HG03159 (cell line): ENCODE measurements around the gene RAB14.
A peak's percentile ranks its signal among the peaks of the same experiment; 100 is the strongest.

Source experiments
- ATAC-seq: cut with Tn5 transposase; IDR thresholded peaks from one replicate; pipeline ENCODE4 v1.9.1; 2021; ENCODE audit warnings: mild to moderate bottlenecking, moderate library complexity; ENCODE audit not compliant: unreplicated experiment

Gene RAB14

GRCh38 chr9:121201738-121202533, at the start of gene RAB14:
Gene RAB14, minus strand, starts transcription at chr9:121201869. Its CDS starts 8,457 bp downstream, at chr9:121193412.
- ATAC-seq, result peak; percentile 84

DNA sequence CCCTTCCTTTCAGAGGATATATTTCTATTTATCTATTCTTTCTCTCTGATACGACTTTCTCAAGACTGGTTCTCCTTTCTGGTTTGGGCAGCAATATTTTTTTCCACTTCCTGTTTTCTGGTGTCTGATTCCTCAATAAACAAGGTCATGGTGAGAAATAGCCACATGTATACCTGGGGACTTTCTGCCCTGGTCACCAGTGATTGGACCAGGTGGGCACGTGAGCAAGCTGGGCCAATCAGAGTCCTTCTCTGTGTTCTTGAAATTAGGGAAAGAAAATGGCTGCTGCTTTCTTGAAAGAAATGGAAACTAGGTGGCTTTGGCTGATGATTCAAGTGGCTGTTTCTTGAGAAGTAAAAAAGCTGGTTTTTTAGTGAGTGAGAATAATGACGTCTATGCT, 47.9 kb upstream of the RAB14 start:
- no peak for ATAC-seq

DNA sequence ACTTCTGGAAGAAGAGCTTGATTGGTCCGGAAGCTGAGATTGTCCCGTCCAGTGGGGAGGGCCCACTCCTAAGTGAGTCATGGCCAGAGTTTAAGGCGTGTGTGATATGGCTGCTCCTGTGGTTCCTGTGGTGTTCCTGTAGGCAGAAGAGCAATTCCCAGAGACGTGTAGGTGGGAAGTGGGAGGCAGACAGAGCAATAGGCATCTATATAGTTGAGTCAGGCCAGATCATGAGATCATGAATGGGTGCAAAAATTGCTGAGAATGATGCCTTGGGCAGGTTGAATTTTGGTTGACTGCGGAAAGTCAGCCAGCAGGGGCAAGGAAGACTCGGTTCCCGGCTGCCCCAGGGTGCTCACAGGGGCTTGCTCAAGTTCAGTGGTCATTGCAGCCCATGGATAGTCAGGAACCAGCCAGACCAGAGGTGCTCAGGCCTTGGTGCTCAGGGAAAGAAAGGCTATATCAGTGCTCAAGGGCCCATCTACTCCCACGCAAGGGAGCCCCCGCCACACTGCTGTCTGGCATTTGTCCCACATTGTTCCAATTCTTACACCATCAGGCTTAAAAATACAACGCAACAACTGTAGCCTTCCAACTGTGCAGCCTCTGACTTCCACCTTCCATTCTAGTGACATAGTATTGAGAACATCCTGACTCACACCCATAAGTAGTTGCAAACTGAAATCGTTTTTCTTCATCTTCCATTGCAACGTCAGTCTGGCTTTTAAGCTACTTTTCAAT, 45.3 kb upstream of the RAB14 start:
- ATAC-seq, result no peak

- no peak for ATAC-seq
Measured at GRCh38 chr9:121242959-121243346, 41.3 kb upstream of the RAB14 start.

GRCh38 chr9:121242219-121242958, 40.7 kb upstream of the RAB14 start:
- ATAC-seq, result no peak

DNA sequence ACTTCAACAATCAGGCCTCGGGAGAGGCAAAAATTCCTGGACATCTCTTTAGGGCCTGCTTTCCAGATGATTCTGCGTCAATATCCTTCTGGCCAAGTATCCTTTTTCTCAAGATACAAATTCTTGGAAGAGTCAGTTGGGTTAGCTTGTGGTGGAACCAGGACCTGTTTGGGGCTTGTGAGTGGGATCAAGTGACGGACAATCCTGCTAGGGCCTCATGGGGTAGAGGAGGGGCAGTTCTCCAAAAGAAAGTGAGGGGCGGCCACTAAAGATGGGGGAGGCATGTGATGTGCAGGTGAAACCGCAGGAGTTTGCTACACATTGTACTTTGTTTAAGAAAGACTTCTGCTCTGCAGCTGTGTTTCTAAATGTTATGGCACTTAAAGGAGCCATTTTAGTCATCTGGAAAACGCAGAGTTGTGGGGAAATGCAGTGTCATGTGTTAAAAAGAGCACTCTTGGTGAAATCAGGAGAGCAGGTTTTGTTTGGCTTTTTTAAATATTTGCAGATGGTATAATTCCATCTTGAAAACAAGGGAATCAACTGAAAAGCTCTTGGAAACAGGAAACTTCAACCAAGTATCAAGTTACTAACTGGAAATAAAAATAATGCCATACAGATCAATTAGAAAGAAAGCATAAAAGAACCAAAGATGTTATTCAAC, 38.9 kb upstream of the RAB14 start:
- no peak for ATAC-seq

DNA sequence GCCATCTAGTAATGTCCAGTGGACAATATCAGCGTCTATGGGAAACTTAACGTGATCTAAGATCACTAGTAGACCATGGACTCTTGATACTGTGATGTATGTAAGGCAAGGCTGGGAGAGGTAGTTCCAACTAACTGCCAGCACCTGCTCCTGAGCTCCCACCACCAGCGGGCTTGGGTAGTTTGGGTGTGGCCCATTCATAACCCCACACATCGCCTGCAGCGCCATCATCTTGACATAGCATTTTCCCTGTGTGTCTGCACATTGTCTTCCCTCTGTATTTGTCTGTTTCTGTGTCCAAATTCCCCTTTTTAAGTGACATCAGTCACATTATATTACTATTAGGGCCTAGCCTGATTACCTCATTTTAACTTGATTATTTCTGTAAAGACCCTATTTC, 38.2 kb upstream of the RAB14 start:
- no peak for ATAC-seq

DNA sequence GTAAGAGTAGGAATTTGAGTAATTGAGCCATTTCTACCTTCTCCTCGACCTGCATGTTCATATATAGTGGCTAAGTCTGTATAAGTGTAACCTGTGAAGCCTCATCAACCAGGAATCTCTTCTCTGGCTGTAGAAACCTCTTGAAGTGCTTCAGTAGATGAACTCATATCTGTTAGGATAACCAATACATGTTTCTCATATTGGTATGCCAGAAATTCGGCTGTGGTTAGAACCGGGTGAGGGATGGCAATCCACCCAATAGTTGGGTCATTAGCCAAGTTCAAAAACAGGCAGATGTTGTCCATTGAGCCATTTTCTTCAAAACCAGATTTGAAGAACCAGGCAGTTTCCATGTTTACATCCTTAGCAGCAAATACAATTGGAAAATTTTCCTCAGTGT, 37.4 kb upstream of the RAB14 start:
- ATAC-seq, result no peak

GRCh38 chr9:121237916-121238315, 36.2 kb upstream of the RAB14 start:
- ATAC-seq, result no peak

DNA sequence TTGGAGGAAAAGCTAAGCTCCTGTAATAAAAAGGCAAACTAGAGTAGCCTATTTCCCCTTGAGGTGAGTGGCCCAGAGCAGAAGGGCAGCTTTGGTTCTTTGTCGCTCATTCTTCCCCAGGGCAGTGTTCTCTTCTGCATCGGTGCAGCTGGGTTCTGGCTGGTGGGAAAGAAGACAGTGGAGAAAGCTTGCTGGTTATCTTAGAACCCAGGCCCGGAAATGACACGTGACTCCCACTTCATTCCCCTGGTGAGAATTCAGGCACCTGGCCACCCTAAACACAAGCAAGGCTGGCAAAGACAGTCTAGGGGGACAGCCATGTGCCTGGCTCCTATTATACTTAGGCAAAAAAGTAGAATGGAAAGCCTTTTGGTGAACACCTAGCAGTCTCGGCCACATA, 33.8 kb upstream of the RAB14 start:
- no peak for ATAC-seq

- no peak for ATAC-seq
Measured at GRCh38 chr9:121234832-121235161, 33.1 kb upstream of the RAB14 start.

DNA sequence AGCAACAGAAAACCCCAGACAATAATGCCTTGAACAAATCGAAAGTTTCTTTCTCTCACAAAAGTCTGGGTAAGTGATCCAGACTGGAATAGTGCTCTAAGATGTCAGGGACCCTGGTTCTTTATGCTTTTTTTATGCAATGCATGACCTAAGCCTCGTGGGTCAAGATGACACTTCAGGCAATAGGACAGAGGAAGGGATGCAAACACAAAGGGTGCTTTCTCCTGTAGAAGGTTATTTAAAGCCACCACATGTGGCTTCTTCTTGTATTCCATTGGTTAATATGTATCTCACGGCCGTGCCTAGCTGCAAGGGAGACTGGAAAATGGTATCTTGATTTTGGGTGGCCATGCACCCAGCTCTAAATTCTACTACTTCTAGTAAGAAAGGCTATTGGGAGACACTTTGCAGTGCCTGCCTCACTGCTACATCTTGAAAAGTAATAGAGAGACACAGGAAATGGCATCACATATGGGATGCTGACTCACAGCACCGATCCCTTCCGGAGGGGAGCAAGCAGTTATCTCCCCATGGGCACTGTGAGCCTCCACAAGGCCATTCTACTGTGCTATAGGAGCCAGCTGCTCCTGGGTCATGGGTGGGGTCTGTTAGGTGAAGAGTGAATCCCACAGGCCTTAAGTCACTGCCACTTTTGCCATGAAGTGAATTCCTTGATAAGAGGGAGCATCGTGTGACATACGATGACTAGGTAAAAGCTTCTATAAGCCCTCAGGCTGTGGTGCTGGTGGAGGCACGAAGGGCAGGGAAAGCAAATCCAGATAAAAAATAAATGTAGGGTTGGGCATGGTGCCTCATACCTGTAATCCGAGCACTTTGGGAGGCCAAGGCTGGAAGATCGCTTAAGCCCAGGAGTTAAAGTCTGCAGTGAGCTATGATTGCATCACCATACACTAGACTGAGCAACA, 32.5 kb upstream of the RAB14 start:
- ATAC-seq, result no peak

DNA sequence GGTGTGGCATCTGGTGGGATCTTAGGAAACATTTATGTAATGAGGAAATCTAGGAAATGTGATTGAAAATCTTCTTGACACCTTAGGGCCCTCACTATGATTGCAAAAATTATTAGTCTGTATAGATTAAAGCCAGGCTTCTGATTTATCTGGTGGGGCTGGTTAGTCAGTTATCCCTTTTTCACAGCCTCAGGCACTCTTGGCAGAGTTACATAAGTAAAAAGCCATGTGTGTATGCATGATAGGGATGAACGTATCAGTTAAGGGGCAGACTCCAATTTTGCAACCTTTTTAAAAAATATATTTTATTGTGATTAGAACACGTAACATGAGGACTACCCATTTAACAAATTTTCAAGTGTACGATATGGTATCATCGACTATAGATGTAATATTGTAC, 30.6 kb upstream of the RAB14 start:
- ATAC-seq, result no peak

DNA sequence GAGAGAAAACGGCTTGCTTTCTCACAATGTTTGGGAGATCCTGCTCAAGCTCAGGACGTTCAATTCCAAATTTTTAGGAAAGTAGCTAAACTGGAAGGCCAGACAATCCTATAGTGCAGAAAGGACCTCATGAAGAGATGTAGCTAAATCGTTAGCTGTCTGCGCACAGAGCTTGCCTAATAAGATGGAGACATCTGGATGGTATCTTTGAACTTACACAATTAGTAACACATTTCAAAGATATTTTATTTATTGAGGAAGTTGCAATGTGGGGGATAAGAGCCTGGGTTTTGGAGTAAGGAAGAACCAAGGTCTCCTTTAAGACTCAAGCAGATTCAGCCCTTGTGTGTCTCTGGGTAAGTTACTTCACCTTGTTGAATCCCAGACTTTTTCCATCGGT, 28.6 kb upstream of the RAB14 start:
- ATAC-seq, result no peak

- ATAC-seq, result no peak
Measured at GRCh38 chr9:121227862-121228261, 26.2 kb upstream of the RAB14 start.

- ATAC-seq, result no peak
Measured at GRCh38 chr9:121226175-121226574, 24.5 kb upstream of the RAB14 start.

GRCh38 chr9:121225240-121225639, 23.6 kb upstream of the RAB14 start:
- no peak for ATAC-seq

DNA sequence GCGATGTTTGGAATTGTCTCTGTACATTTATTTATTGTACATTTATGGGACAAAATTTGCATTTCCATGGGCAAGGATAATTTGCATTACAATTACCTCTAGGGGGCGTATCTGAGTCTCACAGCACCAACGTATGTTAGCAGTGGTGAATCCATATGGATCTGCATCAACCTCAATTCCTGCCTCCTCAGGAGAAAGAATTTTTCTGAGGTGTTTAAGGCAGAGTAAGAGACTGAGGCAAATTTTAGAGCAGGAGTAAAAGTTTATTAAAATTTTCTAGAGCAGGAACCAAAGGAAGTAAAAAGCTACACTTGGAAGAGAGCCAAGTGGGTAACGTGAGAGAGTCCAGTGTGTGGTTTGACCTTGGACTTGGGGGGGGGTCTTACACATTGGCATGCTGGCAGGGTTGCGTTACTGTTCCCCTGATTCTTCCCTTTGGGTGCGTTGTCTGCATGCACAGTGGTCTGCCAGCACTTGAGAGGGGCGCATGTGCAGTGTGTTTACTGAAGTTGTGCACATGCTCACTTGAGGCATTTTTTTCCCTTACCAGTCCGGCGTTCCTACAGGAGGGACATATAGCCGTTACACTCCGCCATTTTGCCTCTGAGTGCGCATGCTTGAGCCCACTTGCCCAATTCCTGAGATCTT, 21.0 kb upstream of the RAB14 start:
- no peak for ATAC-seq

- no peak for ATAC-seq
Measured at GRCh38 chr9:121221664-121222055, 20.0 kb upstream of the RAB14 start.
